Measurements from ENCODE around the gene TOM1.
A peak's percentile ranks its signal among the peaks of the same experiment; 100 is the strongest.

TOM1 gene

DNA sequence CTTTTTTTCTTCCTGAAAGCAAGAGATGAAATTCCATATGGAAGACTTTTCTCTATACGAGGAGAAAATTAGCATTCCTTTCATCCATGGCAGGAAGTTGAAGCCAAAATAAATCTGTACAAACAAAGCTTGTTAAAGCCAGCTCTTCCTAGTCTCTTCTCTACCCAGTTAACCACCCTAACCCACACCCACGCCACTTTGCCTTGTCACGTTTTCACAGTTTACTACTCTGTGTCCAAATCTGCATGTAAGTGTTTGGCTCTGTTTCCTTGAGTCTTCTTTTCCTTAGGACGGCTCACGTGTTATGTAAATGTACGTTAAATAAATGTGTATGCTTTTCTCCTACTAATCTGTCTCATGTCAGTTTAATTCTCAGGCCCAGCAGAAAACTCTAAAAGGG is 74.1 kb downstream of the TOM1 start:
- DNase-seq (no peak), ATAC-seq (replicated peaks) (no peak)
- H3K27me3 Mint-ChIP-seq: no peaks in the 10 kb centered on the region
- no peak overlapping the region for H3K27ac Mint-ChIP-seq
- H3K9me3 Mint-ChIP-seq: peaks cover 0 to 2% of the 10 kb centered on the region in 2 donors
- H3K36me3 Mint-ChIP-seq: peaks cover 0 to 4% of the 10 kb centered on the region in 2 donors
- H3K4me3 Mint-ChIP-seq: no peak overlapping the region
- H3K4me1 Mint-ChIP-seq: peaks cover 28 to 71% of the 10 kb centered on the region in 2 donors

DNA sequence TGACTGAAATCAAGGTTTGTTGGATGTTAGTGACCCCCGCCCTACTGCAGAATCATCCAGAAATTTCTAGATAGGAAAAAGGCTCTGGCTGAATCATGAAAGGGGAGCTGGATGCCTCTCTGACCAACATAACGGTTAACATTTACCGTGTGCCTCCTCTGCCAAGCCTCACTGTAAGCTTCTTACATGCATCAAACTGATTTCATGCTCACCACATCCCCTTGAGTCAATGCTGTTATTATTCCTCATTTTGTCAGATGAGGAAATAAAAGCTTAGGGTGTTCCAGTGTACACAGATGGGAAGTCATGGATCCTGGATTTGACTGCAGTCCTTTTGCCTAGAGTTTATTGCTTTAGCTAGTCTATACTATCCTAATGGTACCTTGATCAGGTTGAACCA is 75.3 kb downstream of the TOM1 start:
- DNase-seq (no peak), ATAC-seq (replicated peaks) (no peak)
- peaks cover 0 to 4% of the 10 kb centered on the region in 2 donors for H3K36me3 Mint-ChIP-seq
- H3K4me3 Mint-ChIP-seq: no peak overlapping the region
- H3K27me3 Mint-ChIP-seq: no peaks in the 10 kb centered on the region
- H3K9me3 Mint-ChIP-seq: peaks cover 0 to 2% of the 10 kb centered on the region in 2 donors
- H3K4me1 Mint-ChIP-seq: peaks cover 28 to 68% of the 10 kb centered on the region in 2 donors
- H3K27ac Mint-ChIP-seq: no peak overlapping the region

DNA sequence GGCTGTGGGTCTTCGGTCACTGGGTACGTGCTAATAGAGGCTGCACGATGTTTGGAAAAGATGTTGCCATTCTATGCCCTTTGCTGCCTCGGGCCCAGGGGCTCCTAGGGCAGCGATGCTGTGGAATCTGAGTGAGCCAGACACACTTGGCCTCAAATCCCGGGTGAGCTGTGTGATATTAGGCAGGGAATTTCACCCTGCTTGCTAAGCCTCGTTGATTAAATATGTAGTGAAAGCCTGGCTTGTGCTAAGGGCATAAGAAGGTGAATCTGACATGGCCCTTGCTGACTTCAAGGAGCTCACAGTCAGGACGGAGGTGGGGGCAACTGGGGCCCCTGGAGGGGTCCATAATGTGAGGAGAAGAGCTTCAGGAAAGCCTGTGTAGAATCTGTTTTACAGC is 75.8 kb downstream of the TOM1 start:
- ATAC-seq (replicated peaks) (no peak), DNase-seq (no peak)
- Mint-ChIP-seq H3K9me3 (peaks cover 0 to 2% of the 10 kb centered on the region in 2 donors), H3K4me1 (peaks cover 32 to 69% of the 10 kb centered on the region in 2 donors), H3K4me3 (no peak overlapping the region), H3K36me3 (peaks cover 0 to 4% of the 10 kb centered on the region in 2 donors), H3K27me3 (no peaks in the 10 kb centered on the region), H3K27ac (no peak overlapping the region)

DNA sequence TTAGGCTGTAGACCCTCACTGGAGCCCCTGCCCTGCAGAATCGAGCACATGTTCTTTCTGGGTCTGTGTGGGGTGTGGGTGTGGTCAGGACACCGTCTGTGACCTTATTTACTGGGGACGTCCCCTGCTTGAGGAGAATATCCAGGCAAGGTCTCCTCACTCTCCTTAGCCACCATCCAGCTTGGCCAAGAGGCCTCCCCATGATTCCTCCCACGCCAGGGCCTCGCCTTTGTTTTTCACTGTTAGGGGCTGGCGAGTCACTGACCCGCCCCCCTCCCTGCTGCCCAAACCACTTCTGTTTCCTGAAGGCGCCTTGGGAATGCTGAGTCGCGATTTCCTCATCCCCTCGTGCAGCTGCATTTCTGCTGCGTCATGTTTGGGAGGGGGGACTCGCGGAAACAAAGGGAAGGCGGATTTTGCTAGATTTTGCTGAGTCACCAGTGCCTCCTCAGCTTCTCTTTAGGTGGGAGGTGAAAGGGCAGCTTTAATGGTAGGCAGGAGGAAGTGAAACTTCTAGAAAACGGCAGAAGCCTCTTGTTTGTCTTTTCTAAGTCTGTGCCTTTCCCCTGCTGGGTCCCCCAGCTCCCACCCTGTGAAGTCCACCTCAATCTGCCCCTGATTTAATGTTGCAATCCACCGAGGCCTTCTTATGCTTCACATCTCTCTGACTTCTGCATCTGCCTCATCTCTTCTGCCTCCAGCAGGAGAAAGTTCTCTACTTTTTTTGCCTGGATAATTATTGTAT is 77.2 kb downstream of the TOM1 start:
- peak; percentile 69 for DNase-seq
- peak overlapping the region; percentile 73 to 74 for H3K4me3 Mint-ChIP-seq
- H3K36me3 Mint-ChIP-seq: peaks cover 0 to 2% of the 10 kb centered on the region in 2 donors
- H3K27me3 Mint-ChIP-seq: peaks cover 0 to 2% of the 10 kb centered on the region in 2 donors
- peaks cover 0 to 1% of the 10 kb centered on the region in 2 donors for H3K9me3 Mint-ChIP-seq
- peak; percentile 80 for ATAC-seq (replicated peaks)
- peak overlapping the region; percentile 95 for H3K27ac Mint-ChIP-seq
- peaks cover 33 to 73% of the 10 kb centered on the region in 2 donors for H3K4me1 Mint-ChIP-seq

DNA sequence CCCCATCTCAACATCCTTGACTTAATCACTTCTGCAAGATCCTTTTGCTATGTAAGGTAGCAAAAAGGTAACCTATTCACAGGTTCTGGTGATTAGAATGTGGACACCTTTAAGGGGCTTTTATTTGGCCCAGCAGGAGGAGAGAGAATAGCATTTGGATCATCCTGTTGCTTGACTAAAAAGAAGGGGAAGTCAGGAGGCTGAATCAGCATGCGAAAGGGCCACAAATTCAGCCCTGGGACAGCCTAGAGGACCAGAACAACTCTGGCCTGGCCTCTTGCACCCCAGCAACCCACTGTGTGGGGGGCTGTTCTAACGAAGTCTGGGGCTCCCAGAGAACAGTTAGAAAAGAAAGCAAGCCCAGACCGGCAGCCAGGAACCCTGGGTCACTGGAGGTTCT is 78.0 kb downstream of the TOM1 start:
- H3K4me1 Mint-ChIP-seq: peaks cover 30 to 70% of the 10 kb centered on the region in 2 donors
- peak overlapping the region; percentile 95 for H3K27ac Mint-ChIP-seq
- H3K36me3 Mint-ChIP-seq: no peaks in the 10 kb centered on the region
- H3K4me3 Mint-ChIP-seq: peak overlapping the region in 1 of 2 donors; percentile 37
- ATAC-seq (replicated peaks) (no peak), DNase-seq (no peak)
- peaks cover 0 to 6% of the 10 kb centered on the region in 2 donors for H3K27me3 Mint-ChIP-seq
- H3K9me3 Mint-ChIP-seq: no peaks in the 10 kb centered on the region

DNA sequence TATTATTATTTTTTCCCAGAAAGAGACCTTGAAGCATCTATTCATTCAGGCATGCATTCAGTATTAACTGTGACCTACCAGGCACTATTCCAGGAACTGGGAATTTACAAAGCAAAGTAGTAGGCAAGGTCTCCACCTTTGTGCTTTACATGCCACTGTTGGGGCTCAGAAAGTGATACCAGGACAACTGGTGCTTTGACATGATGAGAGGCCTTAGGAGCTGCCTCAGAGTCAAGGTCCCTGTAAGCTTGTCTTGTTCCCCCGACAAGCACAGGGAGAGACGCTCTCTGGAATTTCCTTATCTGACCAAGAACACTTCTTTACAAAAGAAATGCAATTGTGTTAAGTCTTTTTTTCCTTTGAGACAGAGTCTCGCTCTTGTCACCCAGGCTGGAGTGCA is 78.9 kb downstream of the TOM1 start:
- H3K4me1 Mint-ChIP-seq: peaks cover 30 to 74% of the 10 kb centered on the region in 2 donors
- H3K9me3 Mint-ChIP-seq: no peaks in the 10 kb centered on the region
- peaks cover under 1 to 4% of the 10 kb centered on the region in 2 donors for H3K36me3 Mint-ChIP-seq
- H3K27me3 Mint-ChIP-seq: peaks cover 6% of the 10 kb centered on the region in 2 donors
- no peak overlapping the region for H3K4me3 Mint-ChIP-seq
- DNase-seq (no peak), ATAC-seq (replicated peaks) (no peak)
- H3K27ac Mint-ChIP-seq: no peak overlapping the region

DNA sequence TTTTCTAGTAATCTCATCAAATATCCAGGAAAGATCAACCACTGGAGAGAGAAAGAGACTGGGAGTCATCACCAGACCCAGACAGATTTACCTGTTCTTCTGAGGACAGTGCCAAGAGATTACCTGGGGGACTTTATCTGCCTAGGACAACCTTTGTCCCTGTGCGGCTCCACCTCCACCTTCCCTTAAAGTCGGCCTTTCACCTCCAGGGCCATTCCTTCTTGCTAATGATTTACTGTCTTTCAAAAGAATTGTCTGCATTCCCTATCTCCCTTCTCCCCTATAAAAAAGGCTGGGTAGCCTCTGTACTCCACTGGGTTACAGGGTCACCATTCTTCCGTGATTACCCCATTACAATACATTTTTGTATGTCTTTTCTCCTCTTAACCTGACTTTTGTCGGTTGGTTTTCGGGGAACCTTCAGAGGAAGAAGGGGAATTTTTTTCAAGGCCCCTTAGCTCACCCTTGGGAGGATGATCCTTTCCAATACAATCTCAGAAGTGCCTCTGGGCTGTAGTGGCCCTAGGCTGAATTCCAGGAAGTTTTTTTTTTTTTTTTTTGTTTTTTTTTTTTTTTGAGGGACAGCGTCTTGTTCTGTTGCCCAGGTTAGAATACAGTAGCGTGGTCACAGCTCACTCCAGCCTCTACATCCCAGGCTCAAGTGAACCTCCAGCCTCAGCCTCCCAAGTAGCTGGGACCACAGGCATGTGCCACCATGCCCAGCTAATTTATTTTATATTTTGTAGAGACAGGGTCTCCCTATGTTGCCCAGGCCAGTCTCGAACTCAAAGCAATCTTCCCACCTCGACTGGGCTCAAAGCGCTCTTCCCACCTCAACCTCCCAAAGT is 79.7 kb downstream of the TOM1 start:
- ATAC-seq (replicated peaks): no peak
- peaks cover 8% of the 10 kb centered on the region in 2 donors for H3K36me3 Mint-ChIP-seq
- H3K9me3 Mint-ChIP-seq: no peaks in the 10 kb centered on the region
- DNase-seq: no peak
- H3K4me1 Mint-ChIP-seq: peaks cover 30 to 74% of the 10 kb centered on the region in 2 donors
- no peak overlapping the region for H3K4me3 Mint-ChIP-seq
- H3K27me3 Mint-ChIP-seq: peaks cover 6 to 7% of the 10 kb centered on the region in 2 donors
- no peak overlapping the region for H3K27ac Mint-ChIP-seq

DNA sequence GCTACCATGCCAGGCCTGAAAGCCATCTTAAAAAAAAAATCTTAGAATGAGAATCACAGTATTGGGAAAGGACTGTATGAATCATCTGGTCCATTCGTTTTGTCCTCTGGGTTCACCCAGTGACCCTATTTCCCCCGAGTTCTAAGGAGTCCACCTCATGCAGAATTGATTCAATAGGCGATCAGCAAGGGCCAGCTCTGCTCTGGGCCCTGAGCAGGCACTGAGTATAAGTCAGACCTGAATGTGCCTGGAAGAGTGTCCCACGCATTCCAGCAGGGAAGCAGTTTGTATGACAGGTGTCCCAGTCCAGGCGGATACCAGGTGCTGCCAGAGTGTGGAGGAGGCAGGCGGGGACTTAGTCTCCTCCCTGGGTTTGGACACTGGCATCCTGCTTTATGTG is 80.3 kb downstream of the TOM1 start:
- H3K27ac Mint-ChIP-seq: peak overlapping the region; percentile 85
- no peak for ATAC-seq (replicated peaks)
- peaks cover 12 to 13% of the 10 kb centered on the region in 2 donors for H3K36me3 Mint-ChIP-seq
- H3K4me3 Mint-ChIP-seq: peak overlapping the region; percentile 77 to 85
- DNase-seq: no peak
- H3K27me3 Mint-ChIP-seq: peaks cover 7 to 8% of the 10 kb centered on the region in 2 donors
- peaks cover 32 to 72% of the 10 kb centered on the region in 2 donors for H3K4me1 Mint-ChIP-seq
- no peaks in the 10 kb centered on the region for H3K9me3 Mint-ChIP-seq

DNA sequence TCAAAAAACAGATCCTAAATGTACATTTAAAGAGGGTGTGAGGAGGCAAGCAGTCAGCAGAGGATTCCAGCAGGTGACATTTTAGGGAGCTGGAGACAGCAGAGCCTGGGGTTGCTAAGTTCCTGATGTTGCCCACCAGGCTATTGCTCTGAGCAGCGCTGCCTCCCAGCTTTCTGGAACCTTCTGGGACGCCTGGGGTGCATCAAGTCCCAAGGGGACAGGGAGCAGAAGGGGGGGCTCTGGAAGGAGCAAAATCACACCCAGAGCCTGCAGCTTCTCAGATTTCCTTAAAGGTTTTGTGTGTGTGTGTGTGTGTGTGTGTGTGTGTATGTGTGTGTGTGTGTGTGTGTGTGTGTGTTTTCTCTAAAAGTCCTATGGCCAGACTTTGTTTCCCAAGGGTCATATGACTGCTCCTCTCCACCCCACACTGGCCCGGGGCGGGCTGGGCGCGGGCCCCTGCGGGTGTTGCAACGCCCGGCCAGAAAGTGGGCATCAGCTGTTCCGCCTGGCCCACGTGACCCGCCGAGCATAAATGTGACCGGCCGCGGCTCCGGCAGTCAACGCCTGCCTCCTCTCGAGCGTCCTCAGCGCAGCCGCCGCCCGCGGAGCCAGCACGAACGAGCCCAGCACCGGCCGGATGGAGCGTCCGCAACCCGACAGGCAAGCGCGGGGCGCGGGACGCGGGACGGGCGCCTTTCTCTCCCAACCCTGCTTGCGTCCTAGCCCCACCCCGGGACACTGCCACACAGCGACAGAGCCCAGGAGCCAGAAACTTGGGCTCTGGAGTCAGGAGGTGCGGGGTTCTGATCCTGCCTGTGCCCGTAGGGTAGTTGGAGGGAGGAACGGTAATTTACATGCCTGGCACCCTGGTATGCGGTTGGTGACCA is 81.1 kb downstream of the TOM1 start, which contains the start of gene HMOX1:
Gene HMOX1, plus strand, starts transcription at position 560 of the 887 bp plus-strand sequence. Its CDS starts 78 bp downstream, at position 638.
- peak within 1 kb of the TSS; percentile 85 for H3K27ac Mint-ChIP-seq
- peaks cover 29 to 67% of the 10 kb centered on the region in 2 donors for H3K4me1 Mint-ChIP-seq
- H3K36me3 Mint-ChIP-seq: peaks cover 12 to 17% of the 10 kb centered on the region in 2 donors
- H3K27me3 Mint-ChIP-seq: peaks cover 7 to 13% of the 10 kb centered on the region in 2 donors
- DNase-seq: peak; percentile 67
- peak; percentile 86 to 87 for ATAC-seq (replicated peaks)
- peak within 1 kb of the TSS; percentile 77 to 85 for H3K4me3 Mint-ChIP-seq
- H3K9me3 Mint-ChIP-seq: no peaks in the 10 kb centered on the region

DNA sequence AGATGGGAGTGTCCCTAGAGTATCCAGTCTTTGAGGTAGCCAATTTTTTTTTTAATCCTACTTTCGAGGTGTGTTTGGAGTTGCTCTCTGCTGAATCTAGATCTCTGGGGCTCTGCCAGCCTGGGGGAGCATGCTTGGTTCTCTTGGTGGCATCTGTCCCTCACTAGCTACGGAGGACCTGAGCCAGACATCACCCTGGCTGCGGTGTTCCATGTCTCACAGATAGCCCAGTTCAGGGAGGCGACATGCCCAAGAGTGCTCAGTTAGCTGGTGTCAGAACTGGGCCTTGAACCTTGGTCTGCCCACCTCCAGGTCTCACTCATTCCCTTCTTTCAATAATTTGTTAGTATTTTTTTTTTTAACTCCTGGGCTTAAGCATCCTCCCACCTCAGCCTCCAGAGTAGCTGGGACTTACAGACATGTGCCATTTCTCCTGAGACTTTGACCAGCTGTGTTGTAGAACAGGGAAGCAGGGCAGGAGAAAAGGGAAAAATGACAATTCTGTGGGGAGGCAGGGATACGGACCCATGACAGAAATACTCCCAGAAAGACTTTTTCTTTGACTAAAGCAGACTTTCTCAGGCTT is 81.8 kb downstream of the TOM1 start:
- H3K4me1 Mint-ChIP-seq: peaks cover 28 to 61% of the 10 kb centered on the region in 2 donors
- peaks cover 7 to 13% of the 10 kb centered on the region in 2 donors for H3K27me3 Mint-ChIP-seq
- H3K27ac Mint-ChIP-seq: peak overlapping the region; percentile 82
- DNase-seq: no peak
- H3K36me3 Mint-ChIP-seq: peaks cover 15 to 17% of the 10 kb centered on the region in 2 donors
- H3K4me3 Mint-ChIP-seq: peak overlapping the region; percentile 77 to 85
- H3K9me3 Mint-ChIP-seq: no peaks in the 10 kb centered on the region
- no peak for ATAC-seq (replicated peaks)

DNA sequence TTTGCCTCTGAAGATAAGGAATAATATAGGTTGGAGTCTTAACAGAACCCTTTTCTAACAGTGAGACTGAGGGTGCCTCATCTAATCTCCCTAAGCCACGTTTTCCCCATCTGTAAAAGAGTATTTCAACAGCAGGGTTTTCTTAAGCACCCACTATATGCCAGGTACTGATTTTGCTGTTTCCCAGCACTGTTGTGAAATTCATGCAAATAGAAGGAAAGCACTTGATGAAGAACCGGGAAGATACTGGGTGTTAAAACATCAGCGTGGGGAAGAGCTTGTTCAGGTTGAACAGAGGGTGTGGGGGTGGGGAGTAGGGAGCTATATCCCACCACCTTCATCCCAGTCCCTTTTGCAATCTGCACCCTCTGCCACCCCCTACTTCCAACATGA is 84.0 kb downstream of the TOM1 start:
- H3K4me1 Mint-ChIP-seq: peaks cover 13 to 40% of the 10 kb centered on the region in 2 donors
- H3K9me3 Mint-ChIP-seq: no peaks in the 10 kb centered on the region
- ATAC-seq (replicated peaks): no peak
- no peak overlapping the region for H3K4me3 Mint-ChIP-seq
- DNase-seq: no peak
- H3K27me3 Mint-ChIP-seq: peaks cover 7 to 13% of the 10 kb centered on the region in 2 donors
- no peak overlapping the region for H3K27ac Mint-ChIP-seq
- H3K36me3 Mint-ChIP-seq: peaks cover 21 to 23% of the 10 kb centered on the region in 2 donors

DNA sequence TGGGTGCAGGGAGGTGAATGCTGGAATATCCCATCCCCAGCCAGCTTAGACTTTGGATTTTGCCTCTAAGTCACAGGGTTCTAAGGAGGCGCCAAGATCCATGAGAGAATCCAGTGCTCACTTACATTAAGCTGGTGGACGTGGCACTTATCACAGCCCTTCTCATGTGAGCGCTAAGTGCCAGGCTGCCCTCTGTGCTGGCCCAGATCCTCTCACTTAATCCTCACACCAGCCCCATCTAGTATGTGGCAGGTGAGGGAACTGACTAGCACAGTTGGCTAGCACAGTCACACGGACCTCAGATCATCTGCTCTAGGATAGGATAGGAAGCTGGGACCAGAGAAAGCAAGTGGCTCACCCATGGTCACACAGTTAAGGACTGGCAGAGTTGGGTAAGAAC is 84.8 kb downstream of the TOM1 start:
- Mint-ChIP-seq H3K9me3 (no peaks in the 10 kb centered on the region), H3K27me3 (peaks cover 7 to 13% of the 10 kb centered on the region in 2 donors), H3K4me1 (peaks cover 13 to 34% of the 10 kb centered on the region in 2 donors), H3K36me3 (peaks cover 21 to 23% of the 10 kb centered on the region in 2 donors), H3K27ac (no peak overlapping the region), H3K4me3 (no peak overlapping the region)
- ATAC-seq (replicated peaks) (no peak), DNase-seq (no peak)

DNA sequence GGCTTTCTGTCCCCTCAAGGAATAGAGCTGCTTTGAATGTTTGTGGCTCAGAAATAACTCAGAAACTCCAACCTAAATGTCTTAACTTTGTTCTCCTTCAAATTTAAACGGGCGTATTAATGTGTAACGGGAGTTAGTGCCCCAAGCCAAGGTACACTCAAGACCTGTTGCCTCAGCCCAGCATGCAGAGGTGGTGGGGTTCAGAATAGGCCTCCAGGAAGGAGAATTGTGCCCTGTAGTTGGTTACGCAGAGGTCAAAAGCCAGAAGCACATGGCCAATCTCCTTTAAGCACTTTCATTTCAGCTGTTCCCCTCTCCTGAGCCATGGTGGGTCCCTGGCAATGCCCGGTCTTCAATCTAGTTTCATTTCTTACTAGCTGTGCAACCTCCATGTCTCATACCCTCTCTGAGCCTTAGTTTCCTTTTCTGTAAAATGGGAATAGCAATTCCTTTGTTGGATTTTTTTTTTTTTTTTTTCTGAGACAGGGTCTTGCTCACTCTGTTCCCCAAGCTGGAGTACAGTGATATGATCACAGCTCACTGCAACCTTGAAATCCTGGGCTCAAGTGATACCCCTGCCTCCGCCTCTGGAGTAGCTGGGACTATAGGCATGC is 85.4 kb downstream of the TOM1 start:
- no peak for ATAC-seq (replicated peaks)
- no peak overlapping the region for H3K27ac Mint-ChIP-seq
- DNase-seq: no peak
- H3K4me1 Mint-ChIP-seq: peaks cover 11 to 30% of the 10 kb centered on the region in 2 donors
- peaks cover 25 to 28% of the 10 kb centered on the region in 2 donors for H3K36me3 Mint-ChIP-seq
- H3K27me3 Mint-ChIP-seq: peaks cover 7 to 13% of the 10 kb centered on the region in 2 donors
- no peak overlapping the region for H3K4me3 Mint-ChIP-seq
- no peaks in the 10 kb centered on the region for H3K9me3 Mint-ChIP-seq
